Prostate gland (tissue), 2 donors: ENCODE data around the gene PTPRT. TPM values are rescaled to one million over a fixed set of nuclear protein-coding genes. Genes with fewer than 3 reads are reported as not detected.
"Not testable (repeated sequence)": the region's sequence is repeated elsewhere in the genome, so short reads cannot be mapped to it uniquely, and the experiment has no call there.

Source experiments
- DNase-seq: peaks from one replicate; pipeline ENCODE4 v3.0.0-alpha.2; 2019; ENCODE audit warnings: low spot score
- H3K27ac ChIP-seq, 2 donors: fragments of 200-600 bp; sonication (generic); 2 replicates each; pipeline ENCODE4 v1.5.1; 2017 to 2019
- H3K27me3 ChIP-seq: fragments of 200-600 bp; sonication (generic); replicated peaks from 2 replicates; pipeline ENCODE4 v1.5.1; 2019; ENCODE audit not compliant: insufficient read depth
- H3K36me3 ChIP-seq, 2 donors: fragments of 200-600 bp; sonication (generic); 1 replicate in 1 of 2; 2 replicates in 1 of 2; pipeline versions ENCODE4 v1.5.1 to v1.8.1; 2017 to 2019
- H3K4me1 ChIP-seq: fragments of 200-600 bp; sonication (generic); replicated peaks from 2 replicates; pipeline ENCODE4 v1.5.1; 2019
- H3K4me3 ChIP-seq, 2 donors: fragments of 200-600 bp; sonication (generic); 2 replicates each; pipeline ENCODE4 v1.5.1; 2017 to 2019
- H3K9me3 ChIP-seq: fragments of 200-600 bp; sonication (generic); 2 replicates; pipeline ENCODE4 v1.5.1; 2017
- CTCF ChIP-seq, 4 experiments: fragments of 200-600 bp in 2 of 4; fragments of 450-650 bp in 2 of 4; sonication (generic) in 2 of 4; IDR thresholded peaks; 1 replicate in 3 of 4; 2 replicates in 1 of 4; pipeline ENCODE4 v1.5.1; 2016 to 2019; ENCODE audit warnings: antibody characterized with exemption in 4 of 4, mild to moderate bottlenecking in 2 of 4, moderate library complexity in 2 of 4
- POLR2A ChIP-seq: fragments of 450-650 bp; IDR thresholded peaks from one replicate; pipeline ENCODE4 v1.6.1; 2016; ENCODE audit warnings: antibody characterized with exemption, mild to moderate bottlenecking
- POLR2AphosphoS5 ChIP-seq: sonication (generic); formaldehyde crosslinking; IDR thresholded peaks from one replicate; pipeline ENCODE4 v1.6.1; 2017; ENCODE audit warnings: antibody characterized with exemption
- whole genome bisulfite sequencing: methylation state at CpG from one replicate; pipeline ENCODE4 v1.1.5; 2018; 5-methylcytosine and 5-hydroxymethylcytosine counted together
- intact Hi-C: fragments of 100-400 bp; cut with DNase I; formaldehyde crosslinking; loops from one replicate; pipeline ENCODE4 v1.14.2; 2022
- total RNA-seq, 2 donors: library from RNA; depleted of rRNA; stranded (reverse); fragments of >200 nt; gene quantifications; one replicate each; pipeline ENCODE4 v1.1.0, GENCODE V29; 2016

Gene PTPRT
- total RNA-seq, 2 donors from 2014 or later, result 1.5 to 3.5 TPM

- no peak overlapping the region for H3K4me3 ChIP-seq
- H3K4me1 ChIP-seq, result no peaks in the 10 kb centered on the region
- peak; percentile 54 for DNase-seq
- H3K27me3 ChIP-seq, result no peaks in the 10 kb centered on the region
- intact Hi-C loops, result no loop called here
- no peaks in the 10 kb centered on the region for H3K36me3 ChIP-seq
- TF ChIP-seq CTCF (IDR thresholded peaks at IDR 0.05), result no peak
- TF ChIP-seq POLR2AphosphoS5, result peak; percentile 41
- no peak for TF ChIP-seq POLR2A
- 51% methylated on average over 3 of the region's 3 CpGs for WGBS
- H3K9me3 ChIP-seq, result no peaks in the 10 kb centered on the region
- H3K27ac ChIP-seq, result no peak overlapping the region
These were observed 977.3 kb downstream of the PTPRT start for GRCh38 chr20:42212391-42212790.

GRCh38 chr20:42206557-42206956 lies 983.1 kb downstream of the PTPRT start:
- H3K27me3 ChIP-seq, H3K9me3 ChIP-seq, H3K27ac ChIP-seq, H3K36me3 ChIP-seq, intact Hi-C loops, H3K4me3 ChIP-seq, DNase-seq, H3K4me1 ChIP-seq: not testable (repeated sequence)
- 49% methylated on average over 14 of the region's 15 CpGs for whole genome bisulfite sequencing

GRCh38 chr20:42204109-42204660 lies 985.5 kb downstream of the PTPRT start:
- DNase-seq, result peak; percentile 7
- no peak for TF ChIP-seq POLR2AphosphoS5
- peak in 3 of 4 experiments; percentile 30 to 44 (median 39) for TF ChIP-seq CTCF (IDR thresholded peaks at IDR 0.05)
- no peak for TF ChIP-seq POLR2A
- WGBS, result 51% methylated on average over 9 of the region's 9 CpGs
- Histone ChIP-seq H3K4me3 (no peak overlapping the region), H3K27me3 (no peaks in the 10 kb centered on the region), H3K9me3 (no peaks in the 10 kb centered on the region), H3K4me1 (no peaks in the 10 kb centered on the region), H3K27ac (no peak overlapping the region), H3K36me3 (no peaks in the 10 kb centered on the region)
- intact Hi-C loops, result loop anchor here (5.0 kb wide), 1 partner anchor 983 kb away; the partner anchor contains the start of gene PTPRT

- no peak for DNase-seq
- H3K36me3 ChIP-seq, result no peaks in the 10 kb centered on the region
- H3K4me1 ChIP-seq, result no peaks in the 10 kb centered on the region
- no peak overlapping the region for H3K27ac ChIP-seq
- TF ChIP-seq POLR2A (no peak), POLR2AphosphoS5 (no peak), CTCF (IDR thresholded peaks at IDR 0.05) (no peak)
- intact Hi-C loops, result no loop called here
- no peak overlapping the region for H3K4me3 ChIP-seq
- no peaks in the 10 kb centered on the region for H3K27me3 ChIP-seq
- H3K9me3 ChIP-seq, result no peaks in the 10 kb centered on the region
These were observed 992.1 kb downstream of the PTPRT start for GRCh38 chr20:42197599-42197998.

GRCh38 chr20:42193119-42193518 lies 996.6 kb downstream of the PTPRT start:
- H3K9me3 ChIP-seq, result no peaks in the 10 kb centered on the region
- no peak for DNase-seq
- H3K4me1 ChIP-seq, result no peaks in the 10 kb centered on the region
- no peak for TF ChIP-seq CTCF (IDR thresholded peaks at IDR 0.05)
- no peak for TF ChIP-seq POLR2A
- no peak for TF ChIP-seq POLR2AphosphoS5
- WGBS, result 64% methylated on average over 2 of the region's 2 CpGs
- H3K36me3 ChIP-seq, result no peaks in the 10 kb centered on the region
- no peak overlapping the region for H3K27ac ChIP-seq
- H3K4me3 ChIP-seq, result no peak overlapping the region
- no peaks in the 10 kb centered on the region for H3K27me3 ChIP-seq
- intact Hi-C loops, result no loop called here
